ENCODE measurements around the gene HLF. TPM values are rescaled to one million over a fixed set of nuclear protein-coding genes. Genes with fewer than 3 reads are reported as not detected.
A peak's percentile ranks its signal among the peaks of the same experiment; 100 is the strongest.

Gene HLF
- total and polyA plus RNA-seq, 2 donors (not counting 1 experiment from before 2014, with no cell fraction given), result 0.10 TPM; not detected in 1

DNA sequence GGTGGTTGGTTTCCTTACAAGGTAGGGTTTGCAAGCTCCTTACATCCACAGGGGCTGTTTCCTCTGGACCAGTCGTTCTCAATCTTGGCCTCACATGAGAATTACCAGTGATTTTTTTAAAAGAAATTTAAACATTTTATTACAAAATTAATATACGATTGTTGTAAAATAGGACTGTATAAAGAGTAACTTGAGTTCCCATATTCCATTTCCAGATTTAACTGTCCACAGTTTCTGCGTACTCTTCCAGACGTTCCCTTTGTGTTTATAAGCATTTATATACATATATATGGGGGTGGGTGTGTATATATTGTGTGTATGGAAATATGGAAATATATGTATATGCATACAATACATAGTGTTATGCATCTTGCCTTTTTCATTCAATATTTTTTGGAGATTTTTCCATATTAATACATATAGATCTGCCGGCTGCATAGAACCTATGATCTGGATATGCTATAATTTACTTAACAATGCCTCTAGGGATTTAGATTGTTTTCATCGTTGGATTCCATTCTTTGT lies 31.5 kb downstream of the HLF start:
- WGBS (ENCODE audit: insufficient coverage), result no CpG with 5 or more reads among the region's 6 CpGs
- POLR2A ChIA-PET, result no interaction called here
- no peaks in the 10 kb centered on the region for H3K9me3 Mint-ChIP-seq (ENCODE audit: insufficient read depth)
- ATAC-seq (ENCODE audit: low read depth), result no peak
- peaks cover 21% of the 10 kb centered on the region for H3K4me1 Mint-ChIP-seq
- H3K79me2 ChIP-seq (ENCODE audit: control insufficient read depth, insufficient read depth, low read length), result no peaks in the 10 kb centered on the region
- H3K9me3 ChIP-seq (ENCODE audit: control extremely low read depth in 1 of 3, control insufficient read depth in 2 of 3, insufficient read depth in 1 of 3, low read length in 2 of 3), result no peaks in the 10 kb centered on the region
- no peaks in the 10 kb centered on the region for H3K27me3 ChIP-seq (replicated peaks in 1 of 4; ENCODE audit: control extremely low read depth in 1 of 4, control insufficient read depth in 3 of 4, insufficient read depth in 4 of 4, low read length in 3 of 4)
- H4K20me1 ChIP-seq (ENCODE audit: control insufficient read depth, insufficient read depth, low read length, poor library complexity, severe bottlenecking), result no peaks in the 10 kb centered on the region
- H3K27me3 Mint-ChIP-seq, result peaks cover 10% of the 10 kb centered on the region
- no peak for DNase-seq
- no peak overlapping the region for H3K9ac ChIP-seq (ENCODE audit: low read length)
- intact Hi-C loops (cut with micrococcal nuclease), result loop anchor here (1.0 kb wide), 1 partner anchor 303 kb away; no protein-coding TSS in a partner anchor
- H3K27ac ChIP-seq (ENCODE audit: low read length in 2 of 2), result no peak overlapping the region
- TF ChIP-seq, protein P1, sequence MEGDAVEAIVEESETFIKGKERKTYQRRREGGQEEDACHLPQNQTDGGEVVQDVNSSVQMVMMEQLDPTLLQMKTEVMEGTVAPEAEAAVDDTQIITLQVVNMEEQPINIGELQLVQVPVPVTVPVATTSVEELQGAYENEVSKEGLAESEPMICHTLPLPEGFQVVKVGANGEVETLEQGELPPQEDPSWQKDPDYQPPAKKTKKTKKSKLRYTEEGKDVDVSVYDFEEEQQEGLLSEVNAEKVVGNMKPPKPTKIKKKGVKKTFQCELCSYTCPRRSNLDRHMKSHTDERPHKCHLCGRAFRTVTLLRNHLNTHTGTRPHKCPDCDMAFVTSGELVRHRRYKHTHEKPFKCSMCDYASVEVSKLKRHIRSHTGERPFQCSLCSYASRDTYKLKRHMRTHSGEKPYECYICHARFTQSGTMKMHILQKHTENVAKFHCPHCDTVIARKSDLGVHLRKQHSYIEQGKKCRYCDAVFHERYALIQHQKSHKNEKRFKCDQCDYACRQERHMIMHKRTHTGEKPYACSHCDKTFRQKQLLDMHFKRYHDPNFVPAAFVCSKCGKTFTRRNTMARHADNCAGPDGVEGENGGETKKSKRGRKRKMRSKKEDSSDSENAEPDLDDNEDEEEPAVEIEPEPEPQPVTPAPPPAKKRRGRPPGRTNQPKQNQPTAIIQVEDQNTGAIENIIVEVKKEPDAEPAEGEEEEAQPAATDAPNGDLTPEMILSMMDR (IDR thresholded peaks at IDR 0.05), result peak; percentile 58
- TF ChIP-seq EZH2 (IDR thresholded peaks at IDR 0.05; ENCODE audit: borderline replicate concordance, insufficient read depth, low read depth, low read length, poor library complexity, severe bottlenecking), result no peak
- H3K4me1 ChIP-seq (ENCODE audit: control insufficient read depth in 2 of 2, insufficient read depth in 2 of 2, low read length in 2 of 2), result peaks cover 8 to 20% of the 10 kb centered on the region in 2 donors
- no peak overlapping the region for H3K4me3 Mint-ChIP-seq
- no peak overlapping the region for H3K4me2 ChIP-seq (replicated peaks; ENCODE audit: low read depth, low read length, poor library complexity, severe bottlenecking)
- no peak overlapping the region for H2AFZ ChIP-seq (ENCODE audit: insufficient read depth, low read depth, low read length, poor library complexity, severe bottlenecking)
- H3K36me3 ChIP-seq (replicated peaks in 1 of 2; ENCODE audit: control extremely low read depth in 1 of 2, control insufficient read depth in 1 of 2, extremely low read depth in 1 of 2, insufficient read depth in 2 of 2, low read length in 1 of 2), result no peaks in the 10 kb centered on the region
- no peak overlapping the region for H3K27ac Mint-ChIP-seq
- H3K4me3 ChIP-seq (ENCODE audit: control extremely low read depth in 1 of 5, extremely low read depth in 1 of 5, insufficient read depth in 1 of 5, low read depth in 2 of 5, low read length in 4 of 5), result no peak overlapping the region
- CTCF ChIA-PET, result interaction anchor here (0.7 to 3.7 kb wide), 8 partner anchors 13 to 322 kb away, joined by 3 to 61 read pairs (median 4); no protein-coding TSS in a partner anchor

DNA sequence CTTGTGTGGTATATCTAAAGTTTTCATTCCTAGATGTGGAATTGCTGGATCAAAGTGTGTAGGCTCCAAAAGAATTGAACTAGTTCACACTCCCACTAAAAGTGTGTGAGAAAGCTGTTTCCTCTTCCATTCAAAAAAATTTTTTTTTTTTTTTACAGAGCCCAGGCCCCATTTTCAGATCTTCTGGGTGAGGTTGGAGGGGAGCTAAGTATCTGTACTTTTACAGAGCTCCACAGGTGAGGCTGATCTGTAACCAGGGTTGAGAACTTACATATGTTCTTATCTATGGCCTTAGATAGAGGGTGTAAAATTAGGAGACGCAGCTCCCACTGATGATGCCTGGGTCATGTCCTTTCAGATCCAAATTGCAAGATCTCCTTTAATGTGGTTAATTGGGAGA lies 31.9 kb downstream of the HLF start:
- no peaks in the 10 kb centered on the region for H3K9me3 ChIP-seq (ENCODE audit: control extremely low read depth in 1 of 3, control insufficient read depth in 2 of 3, insufficient read depth in 1 of 3, low read length in 2 of 3)
- TF ChIP-seq EZH2 (IDR thresholded peaks at IDR 0.05; ENCODE audit: borderline replicate concordance, insufficient read depth, low read depth, low read length, poor library complexity, severe bottlenecking), result no peak
- TF ChIP-seq, protein P1 (IDR thresholded peaks at IDR 0.05), result no peak
- intact Hi-C loops (cut with micrococcal nuclease), result loop anchor here (1.0 kb wide), 1 partner anchor 303 kb away; no protein-coding TSS in a partner anchor
- no peak overlapping the region for H2AFZ ChIP-seq (ENCODE audit: insufficient read depth, low read depth, low read length, poor library complexity, severe bottlenecking)
- H3K79me2 ChIP-seq (ENCODE audit: control insufficient read depth, insufficient read depth, low read length), result no peaks in the 10 kb centered on the region
- Mint-ChIP-seq H3K9me3 (ENCODE audit: insufficient read depth) (no peaks in the 10 kb centered on the region), H3K4me3 (no peak overlapping the region), H3K27me3 (peaks cover 7% of the 10 kb centered on the region), H3K4me1 (peaks cover 21% of the 10 kb centered on the region), H3K27ac (no peak overlapping the region)
- POLR2A ChIA-PET, result no interaction called here
- no peaks in the 10 kb centered on the region for H3K27me3 ChIP-seq (replicated peaks in 1 of 4; ENCODE audit: control extremely low read depth in 1 of 4, control insufficient read depth in 3 of 4, insufficient read depth in 4 of 4, low read length in 3 of 4)
- H3K9ac ChIP-seq (ENCODE audit: low read length), result no peak overlapping the region
- no peak overlapping the region for H3K4me2 ChIP-seq (replicated peaks; ENCODE audit: low read depth, low read length, poor library complexity, severe bottlenecking)
- WGBS (ENCODE audit: insufficient coverage), result no CpG with 5 or more reads among the region's 1 CpG
- ATAC-seq (ENCODE audit: low read depth) (no peak), DNase-seq (no peak)
- no peak overlapping the region for H3K27ac ChIP-seq (ENCODE audit: low read length in 2 of 2)
- H3K36me3 ChIP-seq (replicated peaks in 1 of 2; ENCODE audit: control extremely low read depth in 1 of 2, control insufficient read depth in 1 of 2, extremely low read depth in 1 of 2, insufficient read depth in 2 of 2, low read length in 1 of 2), result no peaks in the 10 kb centered on the region
- CTCF ChIA-PET, result interaction anchor here (0.7 to 3.7 kb wide), 10 partner anchors 12 to 322 kb away, joined by 3 to 61 read pairs (median 4); no protein-coding TSS in a partner anchor
- H4K20me1 ChIP-seq (ENCODE audit: control insufficient read depth, insufficient read depth, low read length, poor library complexity, severe bottlenecking), result no peaks in the 10 kb centered on the region
- no peak overlapping the region for H3K4me3 ChIP-seq (ENCODE audit: control extremely low read depth in 1 of 5, extremely low read depth in 1 of 5, insufficient read depth in 1 of 5, low read depth in 2 of 5, low read length in 4 of 5)
- H3K4me1 ChIP-seq (ENCODE audit: control insufficient read depth in 2 of 2, insufficient read depth in 2 of 2, low read length in 2 of 2), result peaks cover 8 to 20% of the 10 kb centered on the region in 2 donors
